ENCODE results near the gene SERINC5. TPM values are rescaled to one million over a fixed set of nuclear protein-coding genes. Genes with fewer than 3 reads are reported as not detected.

Gene SERINC5
- total RNA-seq, 5 donors from 2014 or later (not counting 1 experiment from before 2014, with no cell fraction given), result 109 to 170 (median 112) TPM

- H3K27ac Mint-ChIP-seq, result peak overlapping the region; percentile 66 to 78
- peaks cover 77 to 85% (median 83%) of the 10 kb centered on the region in 3 donors for H3K4me1 Mint-ChIP-seq
- ATAC-seq (replicated peaks in 1 of 4), result no peak
- WGBS (ENCODE audit: insufficient coverage), result 29% methylated on average over 1 of the region's 3 CpGs
- Histone ChIP-seq H3K4me1 (ENCODE audit: control insufficient read depth in 1 of 2, extremely low read depth in 1 of 2, insufficient read depth in 2 of 2, low read length in 2 of 2) (peaks cover 51 to 58% of the 10 kb centered on the region in 2 experiments), H3K36me3 (ENCODE audit: control insufficient read depth in 2 of 2, extremely low read depth in 1 of 2, insufficient read depth in 1 of 2, low read length in 1 of 2) (peaks cover 2% of the 10 kb centered on the region in 2 donors), H3K4me3 (ENCODE audit: control insufficient read depth in 1 of 2, extremely low read depth in 1 of 2, low read length in 1 of 2) (no peak overlapping the region), H3K27ac (ENCODE audit: low read length) (no peak overlapping the region), H3K27me3 (replicated peaks in 1 of 2; ENCODE audit: control insufficient read depth in 2 of 2, extremely low read depth in 1 of 2, insufficient read depth in 2 of 2, low read length in 1 of 2) (no peaks in the 10 kb centered on the region), H3K9me3 (no peaks in the 10 kb centered on the region)
- ChIA-PET POLR2A (no interaction called here), CTCF (interaction anchor here (0.6 to 0.8 kb wide), 4 partner anchors 23 to 87 kb away, joined by 3 to 5 read pairs (median 4); no protein-coding TSS in a partner anchor)
- peaks cover 17% of the 10 kb centered on the region for H3K36me3 Mint-ChIP-seq
- peak overlapping the region; percentile 2 to 51 (median 41) for H3K4me3 Mint-ChIP-seq
- DNase-seq, result no peak
- H3K27me3 Mint-ChIP-seq, result no peaks in the 10 kb centered on the region
- H3K9me3 Mint-ChIP-seq, result no peaks in the 10 kb centered on the region
These were observed 24.6 kb downstream of the SERINC5 start for GRCh38 chr5:80231243-80231642.

- H3K4me3 ChIP-seq (ENCODE audit: control insufficient read depth in 1 of 2, extremely low read depth in 1 of 2, low read length in 1 of 2), result no peak overlapping the region
- H3K27ac ChIP-seq (ENCODE audit: low read length), result no peak overlapping the region
- H3K27me3 Mint-ChIP-seq, result no peaks in the 10 kb centered on the region
- 100% methylated on average over 1 of the region's 7 CpGs for WGBS (ENCODE audit: insufficient coverage)
- peak overlapping the region; percentile 74 to 91 for H3K27ac Mint-ChIP-seq
- no peak for ATAC-seq (replicated peaks in 1 of 4)
- no peak for DNase-seq
- ChIA-PET POLR2A (interaction anchor here in 1 of 2 donors (0.6 kb wide), 2 partner anchors 31 to 34 kb away, joined by 3 read pairs; no protein-coding TSS in a partner anchor), CTCF (no interaction called here)
- peak overlapping the region; percentile 24 to 51 (median 34) for H3K4me3 Mint-ChIP-seq
- H3K36me3 Mint-ChIP-seq, result peaks cover 19% of the 10 kb centered on the region
- H3K4me1 ChIP-seq (ENCODE audit: control insufficient read depth in 1 of 2, extremely low read depth in 1 of 2, insufficient read depth in 2 of 2, low read length in 2 of 2), result peaks cover 47 to 62% of the 10 kb centered on the region in 2 experiments
- H3K9me3 Mint-ChIP-seq, result no peaks in the 10 kb centered on the region
- peaks cover 77 to 85% (median 83%) of the 10 kb centered on the region in 3 donors for H3K4me1 Mint-ChIP-seq
- no peaks in the 10 kb centered on the region for H3K27me3 ChIP-seq (replicated peaks in 1 of 2; ENCODE audit: control insufficient read depth in 2 of 2, extremely low read depth in 1 of 2, insufficient read depth in 2 of 2, low read length in 1 of 2)
- no peaks in the 10 kb centered on the region for H3K9me3 ChIP-seq
- H3K36me3 ChIP-seq (ENCODE audit: control insufficient read depth in 2 of 2, extremely low read depth in 1 of 2, insufficient read depth in 1 of 2, low read length in 1 of 2), result peaks cover 2 to 4% of the 10 kb centered on the region in 2 donors
These were observed 25.4 kb downstream of the SERINC5 start for GRCh38 chr5:80230269-80230992.

GRCh38 chr5:80229902-80230255 is 26.0 kb downstream of the SERINC5 start:
- ATAC-seq (replicated peaks in 1 of 4), result no peak
- no peaks in the 10 kb centered on the region for H3K9me3 Mint-ChIP-seq
- Histone ChIP-seq H3K4me3 (ENCODE audit: control insufficient read depth in 1 of 2, extremely low read depth in 1 of 2, low read length in 1 of 2) (no peak overlapping the region), H3K27ac (ENCODE audit: low read length) (no peak overlapping the region), H3K36me3 (ENCODE audit: control insufficient read depth in 2 of 2, extremely low read depth in 1 of 2, insufficient read depth in 1 of 2, low read length in 1 of 2) (peaks cover 2 to 4% of the 10 kb centered on the region in 2 donors), H3K27me3 (replicated peaks in 1 of 2; ENCODE audit: control insufficient read depth in 2 of 2, extremely low read depth in 1 of 2, insufficient read depth in 2 of 2, low read length in 1 of 2) (no peaks in the 10 kb centered on the region), H3K4me1 (ENCODE audit: control insufficient read depth in 1 of 2, extremely low read depth in 1 of 2, insufficient read depth in 2 of 2, low read length in 2 of 2) (peaks cover 45 to 62% of the 10 kb centered on the region in 2 experiments), H3K9me3 (no peaks in the 10 kb centered on the region)
- peaks cover 77 to 86% (median 83%) of the 10 kb centered on the region in 3 donors for H3K4me1 Mint-ChIP-seq
- ChIA-PET POLR2A (interaction anchor here in 1 of 2 donors (0.6 to 0.8 kb wide), 3 partner anchors 12 to 34 kb away, joined by 3 to 4 read pairs (median 3); no protein-coding TSS in a partner anchor), CTCF (no interaction called here)
- peak overlapping the region; percentile 74 to 78 for H3K27ac Mint-ChIP-seq
- peak overlapping the region in 2 of 3 donors; percentile 6 to 51 for H3K4me3 Mint-ChIP-seq
- DNase-seq, result no peak
- no peaks in the 10 kb centered on the region for H3K27me3 Mint-ChIP-seq
- H3K36me3 Mint-ChIP-seq, result peaks cover 23% of the 10 kb centered on the region
- WGBS (ENCODE audit: insufficient coverage), result 80% methylated on average over 1 of the region's 4 CpGs

- Histone ChIP-seq H3K27ac (ENCODE audit: low read length) (no peak overlapping the region), H3K27me3 (replicated peaks in 1 of 2; ENCODE audit: control insufficient read depth in 2 of 2, extremely low read depth in 1 of 2, insufficient read depth in 2 of 2, low read length in 1 of 2) (no peaks in the 10 kb centered on the region), H3K4me3 (ENCODE audit: control insufficient read depth in 1 of 2, extremely low read depth in 1 of 2, low read length in 1 of 2) (no peak overlapping the region), H3K4me1 (ENCODE audit: control insufficient read depth in 1 of 2, extremely low read depth in 1 of 2, insufficient read depth in 2 of 2, low read length in 2 of 2) (peaks cover 36 to 56% of the 10 kb centered on the region in 2 experiments), H3K9me3 (no peaks in the 10 kb centered on the region), H3K36me3 (ENCODE audit: control insufficient read depth in 2 of 2, extremely low read depth in 1 of 2, insufficient read depth in 1 of 2, low read length in 1 of 2) (peaks cover 2 to 4% of the 10 kb centered on the region in 2 donors)
- ChIA-PET CTCF (interaction anchor here (0.6 to 0.8 kb wide), 4 partner anchors 29 to 1902 kb away, joined by 3 to 13 read pairs (median 5); no protein-coding TSS in a partner anchor), POLR2A (interaction anchor here in 1 of 2 donors (0.6 to 0.7 kb wide), 2 partner anchors 9 to 102 kb away, joined by 3 to 11 read pairs; no protein-coding TSS in a partner anchor)
- peaks cover 70 to 82% (median 79%) of the 10 kb centered on the region in 3 donors for H3K4me1 Mint-ChIP-seq
- peak overlapping the region in 2 of 3 donors; percentile 25 to 48 for H3K4me3 Mint-ChIP-seq
- peaks cover 27% of the 10 kb centered on the region for H3K36me3 Mint-ChIP-seq
- no peaks in the 10 kb centered on the region for H3K27me3 Mint-ChIP-seq
- no peak for DNase-seq
- 100% methylated on average over 2 of the region's 4 CpGs for WGBS (ENCODE audit: insufficient coverage)
- ATAC-seq (replicated peaks in 1 of 4), result no peak
- no peaks in the 10 kb centered on the region for H3K9me3 Mint-ChIP-seq
- peak overlapping the region; percentile 66 to 68 for H3K27ac Mint-ChIP-seq
These were observed 27.8 kb downstream of the SERINC5 start for GRCh38 chr5:80227979-80228596.

GRCh38 chr5:80225934-80226326 is 29.9 kb downstream of the SERINC5 start:
- WGBS (ENCODE audit: insufficient coverage), result no CpG with 5 or more reads among the region's 6 CpGs
- peaks cover 25% of the 10 kb centered on the region for H3K36me3 Mint-ChIP-seq
- ATAC-seq (replicated peaks in 1 of 4) (peak; percentile 31 to 68 (median 44)), DNase-seq (peak in 3 of 35 experiments; percentile 31 to 40 (median 32))
- no peaks in the 10 kb centered on the region for H3K27me3 ChIP-seq (replicated peaks in 1 of 2; ENCODE audit: control insufficient read depth in 2 of 2, extremely low read depth in 1 of 2, insufficient read depth in 2 of 2, low read length in 1 of 2)
- peaks cover 40 to 53% of the 10 kb centered on the region in 2 experiments for H3K4me1 ChIP-seq (ENCODE audit: control insufficient read depth in 1 of 2, extremely low read depth in 1 of 2, insufficient read depth in 2 of 2, low read length in 2 of 2)
- H3K27ac Mint-ChIP-seq, result peak overlapping the region; percentile 78 to 84
- H3K36me3 ChIP-seq (ENCODE audit: control insufficient read depth in 2 of 2, extremely low read depth in 1 of 2, insufficient read depth in 1 of 2, low read length in 1 of 2), result peaks cover under 1 to 4% of the 10 kb centered on the region in 2 donors
- H3K27me3 Mint-ChIP-seq, result no peaks in the 10 kb centered on the region
- peaks cover 67 to 76% (median 70%) of the 10 kb centered on the region in 3 donors for H3K4me1 Mint-ChIP-seq
- H3K9me3 ChIP-seq, result no peaks in the 10 kb centered on the region
- H3K4me3 Mint-ChIP-seq, result peak overlapping the region; percentile 18 to 69 (median 34)
- H3K27ac ChIP-seq (ENCODE audit: low read length), result no peak overlapping the region
- ChIA-PET CTCF (interaction anchor here in 1 of 2 donors (0.6 to 1.1 kb wide), 2 partner anchors 82 to 143 kb away, joined by 3 to 8 read pairs; no protein-coding TSS in a partner anchor), POLR2A (interaction anchor here in 1 of 2 donors (0.7 kb wide), 1 partner anchor 46 kb away, joined by 10 read pairs; no protein-coding TSS in a partner anchor)
- no peaks in the 10 kb centered on the region for H3K9me3 Mint-ChIP-seq
- no peak overlapping the region for H3K4me3 ChIP-seq (ENCODE audit: control insufficient read depth in 1 of 2, extremely low read depth in 1 of 2, low read length in 1 of 2)

Measured in T-cell (primary cell).